ENCODE results near the gene SFRP4.

SFRP4 gene

GRCh38 chr7:37924491-37925041, 7.9 kb upstream of the SFRP4 start:
- DNase-seq: no peak

GRCh38 chr7:37923996-37924395, 7.4 kb upstream of the SFRP4 start:
- DNase-seq: no peak

GRCh38 chr7:37921876-37922275, 5.3 kb upstream of the SFRP4 start:
- DNase-seq: no peak

- peak; percentile 54 for DNase-seq
These were observed 4.5 kb upstream of the SFRP4 start for GRCh38 chr7:37920849-37921805.

- peak; percentile 57 for DNase-seq
These were observed 3.8 kb upstream of the SFRP4 start, which contains the start of gene EPDR1 for GRCh38 chr7:37920305-37920848. Gene EPDR1, plus strand, starts transcription at chr7:37920640. Its CDS starts 300 bp downstream, at chr7:37920940.

GRCh38 chr7:37918526-37918925, 1.9 kb upstream of the SFRP4 start:
- no peak for DNase-seq

GRCh38 chr7:37916017-37916672, 472 bp downstream of the SFRP4 start:
- DNase-seq: peak; percentile 20

GRCh38 chr7:37915438-37915837, 1.2 kb downstream of the SFRP4 start:
- DNase-seq: no peak

- no peak for DNase-seq
These were observed 3.9 kb downstream of the SFRP4 start for GRCh38 chr7:37912756-37913155.

GRCh38 chr7:37908221-37908788, 8.3 kb downstream of the SFRP4 start:
- DNase-seq: no peak

GRCh38 chr7:37901890-37902524, 14.6 kb downstream of the SFRP4 start:
- DNase-seq: no peak

GRCh38 chr7:37901236-37901827, 15.3 kb downstream of the SFRP4 start:
- peak; percentile 46 for DNase-seq

- no peak for DNase-seq
These were observed 16.8 kb downstream of the SFRP4 start for GRCh38 chr7:37899712-37900247.

GRCh38 chr7:37894671-37895070, 21.9 kb downstream of the SFRP4 start:
- no peak for DNase-seq

- no peak for DNase-seq
These were observed 23.3 kb downstream of the SFRP4 start for GRCh38 chr7:37893359-37893758.

GRCh38 chr7:37882086-37882485, 34.5 kb downstream of the SFRP4 start:
- DNase-seq: no peak

All from NCI-H510A treated with DMSO at 0.1 percent for 48 hours (cell line).